ENCODE results near the gene MACF1. TPM values are rescaled to one million over a fixed set of nuclear protein-coding genes. Genes with fewer than 3 reads are reported as not detected.

The MACF1 gene
- total RNA-seq, 1 experiment from 2014 or later, result 265 TPM

DNA sequence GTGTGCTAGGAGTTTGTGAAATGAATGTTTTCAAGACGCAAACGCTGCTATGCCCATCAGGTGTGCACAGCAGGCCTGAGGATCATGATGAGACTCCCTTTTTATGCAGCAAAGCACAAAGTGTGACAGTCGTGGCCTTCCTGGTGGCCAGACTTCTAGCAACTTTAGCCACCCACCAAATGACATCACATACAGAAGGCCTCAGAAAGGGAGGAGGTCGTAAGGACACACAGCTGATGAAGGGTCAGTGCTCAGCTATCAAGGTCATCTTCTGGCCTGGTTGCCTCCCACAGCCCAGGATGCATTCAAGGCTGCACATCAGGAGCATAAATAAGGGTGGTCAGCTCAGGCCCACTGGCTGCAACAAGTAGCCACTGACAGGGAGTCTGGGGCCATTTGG lies 323.6 kb downstream of the MACF1 start:
- Histone ChIP-seq H3K27me3 (replicated peaks; ENCODE audit: insufficient read depth, low read depth, low read length, poor library complexity) (no peaks in the 10 kb centered on the region), H3K36me3 (ENCODE audit: insufficient read depth, low read length, poor library complexity, severe bottlenecking) (peaks cover 2% of the 10 kb centered on the region), H3K4me1 (ENCODE audit: insufficient read depth, low read length, poor library complexity, severe bottlenecking) (no peaks in the 10 kb centered on the region), H3K9me3 (ENCODE audit: low read depth, low read length, poor library complexity, severe bottlenecking) (no peaks in the 10 kb centered on the region), H3K27ac (ENCODE audit: low read depth, low read length, poor library complexity, severe bottlenecking) (no peak overlapping the region), H3K4me3 (ENCODE audit: low read depth, low read length, poor library complexity, severe bottlenecking) (no peak overlapping the region)
- intact Hi-C loops (cut with micrococcal nuclease; ENCODE audit: unreplicated experiment), result no loop called here
- CTCF ChIA-PET, result no interaction called here
- TF ChIP-seq EZH2 (IDR thresholded peaks at IDR 0.05; ENCODE audit: borderline replicate concordance, low read depth, low read length, poor library complexity, severe bottlenecking), result no peak
- TF ChIP-seq, protein P1, sequence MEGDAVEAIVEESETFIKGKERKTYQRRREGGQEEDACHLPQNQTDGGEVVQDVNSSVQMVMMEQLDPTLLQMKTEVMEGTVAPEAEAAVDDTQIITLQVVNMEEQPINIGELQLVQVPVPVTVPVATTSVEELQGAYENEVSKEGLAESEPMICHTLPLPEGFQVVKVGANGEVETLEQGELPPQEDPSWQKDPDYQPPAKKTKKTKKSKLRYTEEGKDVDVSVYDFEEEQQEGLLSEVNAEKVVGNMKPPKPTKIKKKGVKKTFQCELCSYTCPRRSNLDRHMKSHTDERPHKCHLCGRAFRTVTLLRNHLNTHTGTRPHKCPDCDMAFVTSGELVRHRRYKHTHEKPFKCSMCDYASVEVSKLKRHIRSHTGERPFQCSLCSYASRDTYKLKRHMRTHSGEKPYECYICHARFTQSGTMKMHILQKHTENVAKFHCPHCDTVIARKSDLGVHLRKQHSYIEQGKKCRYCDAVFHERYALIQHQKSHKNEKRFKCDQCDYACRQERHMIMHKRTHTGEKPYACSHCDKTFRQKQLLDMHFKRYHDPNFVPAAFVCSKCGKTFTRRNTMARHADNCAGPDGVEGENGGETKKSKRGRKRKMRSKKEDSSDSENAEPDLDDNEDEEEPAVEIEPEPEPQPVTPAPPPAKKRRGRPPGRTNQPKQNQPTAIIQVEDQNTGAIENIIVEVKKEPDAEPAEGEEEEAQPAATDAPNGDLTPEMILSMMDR (conservative IDR thresholded peaks at IDR 0.05; ENCODE audit: low read depth, low read length), result no peak
- BruUV-seq (replicated peaks), result no TSS peak
- DNase-seq (ENCODE audit: low spot score), result no peak
- POLR2A ChIA-PET (ENCODE audit: low non-redundant PET), result no interaction called here

DNA sequence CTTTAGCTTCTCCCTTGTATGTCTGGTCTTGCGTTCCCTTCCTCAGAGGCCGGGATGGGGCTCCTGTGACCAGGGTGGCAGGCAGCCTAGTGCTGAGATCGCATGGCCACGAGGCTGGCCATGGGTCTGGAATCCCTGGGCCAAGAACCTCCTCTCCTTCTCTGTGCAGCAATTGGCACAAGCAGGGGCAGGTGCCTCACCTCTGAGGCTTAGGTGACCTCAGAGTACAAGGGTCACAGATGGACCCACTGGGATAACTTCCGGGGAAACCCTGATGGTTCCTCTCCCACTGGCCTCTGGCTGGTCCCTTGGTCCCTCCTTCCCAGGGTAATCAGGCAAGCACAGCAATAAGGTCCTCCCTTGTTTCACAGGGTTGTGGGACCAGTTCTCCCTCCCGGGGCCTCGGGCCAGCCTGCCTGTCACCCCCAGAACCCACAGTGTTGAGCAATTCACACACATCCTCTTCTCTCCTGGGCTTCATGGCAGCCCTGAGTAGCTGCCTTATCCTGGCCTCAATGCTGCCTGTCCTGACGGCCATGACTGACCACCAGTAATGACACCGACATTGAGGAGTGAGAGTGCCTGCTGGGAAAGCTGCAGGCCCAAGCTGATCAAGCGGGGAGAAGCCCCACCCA lies 325.5 kb downstream of the MACF1 start:
- no peak for TF ChIP-seq EZH2 (IDR thresholded peaks at IDR 0.05; ENCODE audit: borderline replicate concordance, low read depth, low read length, poor library complexity, severe bottlenecking)
- TF ChIP-seq, protein P1 (conservative IDR thresholded peaks at IDR 0.05; ENCODE audit: low read depth, low read length), result no peak
- ChIA-PET CTCF (no interaction called here), POLR2A (ENCODE audit: low non-redundant PET) (no interaction called here)
- Histone ChIP-seq H3K36me3 (ENCODE audit: insufficient read depth, low read length, poor library complexity, severe bottlenecking) (peaks cover 2% of the 10 kb centered on the region), H3K9me3 (ENCODE audit: low read depth, low read length, poor library complexity, severe bottlenecking) (no peaks in the 10 kb centered on the region), H3K4me1 (ENCODE audit: insufficient read depth, low read length, poor library complexity, severe bottlenecking) (no peaks in the 10 kb centered on the region), H3K4me3 (ENCODE audit: low read depth, low read length, poor library complexity, severe bottlenecking) (no peak overlapping the region), H3K27ac (ENCODE audit: low read depth, low read length, poor library complexity, severe bottlenecking) (no peak overlapping the region), H3K27me3 (replicated peaks; ENCODE audit: insufficient read depth, low read depth, low read length, poor library complexity) (no peaks in the 10 kb centered on the region)
- no peak for DNase-seq (ENCODE audit: low spot score)
- intact Hi-C loops (cut with micrococcal nuclease; ENCODE audit: unreplicated experiment), result no loop called here
- BruUV-seq (replicated peaks), result no TSS peak

DNA sequence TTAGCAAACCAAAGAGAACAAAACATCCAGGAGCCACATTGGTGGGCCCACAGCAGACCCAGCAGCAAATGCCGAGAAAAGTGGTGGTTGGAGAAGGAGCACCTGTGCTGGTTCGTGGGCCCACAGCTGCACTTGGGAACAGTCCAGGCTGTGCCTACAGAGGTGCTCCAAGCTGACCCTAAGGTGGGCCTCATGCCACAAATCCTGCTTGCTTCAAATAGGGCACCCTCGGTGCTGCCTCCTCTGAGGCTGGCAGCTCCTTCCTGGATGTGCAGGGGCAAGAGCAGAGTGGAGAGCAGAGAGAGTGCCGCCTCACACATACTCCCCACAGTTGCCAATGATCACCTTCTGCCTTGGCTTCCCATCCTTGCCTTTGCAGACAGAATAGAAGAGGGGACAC lies 327.0 kb downstream of the MACF1 start:
- no peak for TF ChIP-seq EZH2 (IDR thresholded peaks at IDR 0.05; ENCODE audit: borderline replicate concordance, low read depth, low read length, poor library complexity, severe bottlenecking)
- no peaks in the 10 kb centered on the region for H3K4me1 ChIP-seq (ENCODE audit: insufficient read depth, low read length, poor library complexity, severe bottlenecking)
- no TSS peak for BruUV-seq (replicated peaks)
- ChIA-PET POLR2A (ENCODE audit: low non-redundant PET) (no interaction called here), CTCF (no interaction called here)
- H3K27ac ChIP-seq (ENCODE audit: low read depth, low read length, poor library complexity, severe bottlenecking), result no peak overlapping the region
- intact Hi-C loops (cut with micrococcal nuclease; ENCODE audit: unreplicated experiment), result no loop called here
- peaks cover 2% of the 10 kb centered on the region for H3K36me3 ChIP-seq (ENCODE audit: insufficient read depth, low read length, poor library complexity, severe bottlenecking)
- no peaks in the 10 kb centered on the region for H3K9me3 ChIP-seq (ENCODE audit: low read depth, low read length, poor library complexity, severe bottlenecking)
- no peak for DNase-seq (ENCODE audit: low spot score)
- H3K4me3 ChIP-seq (ENCODE audit: low read depth, low read length, poor library complexity, severe bottlenecking), result no peak overlapping the region
- H3K27me3 ChIP-seq (replicated peaks; ENCODE audit: insufficient read depth, low read depth, low read length, poor library complexity), result no peaks in the 10 kb centered on the region

DNA sequence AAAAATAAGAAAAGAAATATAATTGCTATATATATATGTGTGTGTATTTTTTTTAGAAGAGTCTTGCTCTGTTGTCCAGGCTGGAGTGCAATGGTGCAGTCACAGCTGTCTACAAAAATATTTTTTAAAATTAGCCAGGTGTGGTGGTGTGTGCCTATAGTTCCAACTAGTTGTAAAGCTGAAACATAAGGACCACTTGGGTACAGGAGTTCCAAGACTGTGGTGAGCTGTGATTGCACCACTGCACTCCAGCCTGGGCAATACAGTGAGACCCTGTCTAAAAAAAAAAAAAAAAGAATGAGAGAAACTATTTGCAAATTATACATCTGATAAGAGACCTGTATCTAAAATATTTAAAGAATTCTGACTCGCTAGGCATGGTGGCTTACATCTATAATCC lies 328.9 kb downstream of the MACF1 start:
- peaks cover 2% of the 10 kb centered on the region for H3K36me3 ChIP-seq (ENCODE audit: insufficient read depth, low read length, poor library complexity, severe bottlenecking)
- H3K27me3 ChIP-seq (replicated peaks; ENCODE audit: insufficient read depth, low read depth, low read length, poor library complexity), result no peaks in the 10 kb centered on the region
- no peaks in the 10 kb centered on the region for H3K9me3 ChIP-seq (ENCODE audit: low read depth, low read length, poor library complexity, severe bottlenecking)
- no peak overlapping the region for H3K27ac ChIP-seq (ENCODE audit: low read depth, low read length, poor library complexity, severe bottlenecking)
- TF ChIP-seq EZH2 (IDR thresholded peaks at IDR 0.05; ENCODE audit: borderline replicate concordance, low read depth, low read length, poor library complexity, severe bottlenecking), result no peak
- TF ChIP-seq, protein P1 (conservative IDR thresholded peaks at IDR 0.05; ENCODE audit: low read depth, low read length), result no peak
- ChIA-PET CTCF (no interaction called here), POLR2A (ENCODE audit: low non-redundant PET) (no interaction called here)
- DNase-seq (ENCODE audit: low spot score), result no peak
- H3K4me1 ChIP-seq (ENCODE audit: insufficient read depth, low read length, poor library complexity, severe bottlenecking), result no peaks in the 10 kb centered on the region
- intact Hi-C loops (cut with micrococcal nuclease; ENCODE audit: unreplicated experiment), result no loop called here
- H3K4me3 ChIP-seq (ENCODE audit: low read depth, low read length, poor library complexity, severe bottlenecking), result no peak overlapping the region
- BruUV-seq (replicated peaks), result no TSS peak

Measured in A673 (cell line).